ENCODE results near the gene VPREB1. TPM values are rescaled to one million over a fixed set of nuclear protein-coding genes. Genes with fewer than 3 reads are reported as not detected.
A peak's percentile ranks its signal among the peaks of the same experiment; 100 is the strongest.
"Not testable (repeated sequence)": the region's sequence is repeated elsewhere in the genome, so short reads cannot be mapped to it uniquely, and the experiment has no call there.

Gene VPREB1
- total RNA-seq, 1 donor from 2014 or later = not detected

- TF ChIP-seq CTCF (conservative IDR thresholded peaks at IDR 0.05) = no peak
- H3K27ac Mint-ChIP-seq (ENCODE audit: unreplicated experiment) = no peak overlapping the region
- H3K36me3 Mint-ChIP-seq (ENCODE audit: low read depth) = no peaks in the 10 kb centered on the region
- no peaks in the 10 kb centered on the region for H3K4me1 Mint-ChIP-seq
- no peak overlapping the region for H3K4me3 Mint-ChIP-seq
- DNase-seq (ENCODE audit: low read depth, low spot score) = no peak
- peaks cover 99% of the 10 kb centered on the region for H3K27me3 Mint-ChIP-seq (ENCODE audit: low read depth)
- H3K9me3 Mint-ChIP-seq = no peaks in the 10 kb centered on the region
Measured at GRCh38 chr22:22201930-22202343, 42.6 kb upstream of the VPREB1 start.

GRCh38 chr22:22203048-22203971 lies 41.3 kb upstream of the VPREB1 start:
- H3K27me3 Mint-ChIP-seq (ENCODE audit: low read depth) = peaks cover 99% of the 10 kb centered on the region
- TF ChIP-seq CTCF (conservative IDR thresholded peaks at IDR 0.05) = no peak
- no peaks in the 10 kb centered on the region for H3K9me3 Mint-ChIP-seq
- H3K27ac Mint-ChIP-seq (ENCODE audit: unreplicated experiment) = no peak overlapping the region
- no peak overlapping the region for H3K4me3 Mint-ChIP-seq
- H3K36me3 Mint-ChIP-seq (ENCODE audit: low read depth) = no peaks in the 10 kb centered on the region
- no peak for DNase-seq (ENCODE audit: low read depth, low spot score)
- H3K4me1 Mint-ChIP-seq = no peaks in the 10 kb centered on the region

- H3K36me3 Mint-ChIP-seq (ENCODE audit: low read depth) = no peaks in the 10 kb centered on the region
- H3K9me3 Mint-ChIP-seq = no peaks in the 10 kb centered on the region
- H3K27me3 Mint-ChIP-seq (ENCODE audit: low read depth) = peaks cover 93% of the 10 kb centered on the region
- peak; percentile 73 for TF ChIP-seq CTCF (conservative IDR thresholded peaks at IDR 0.05)
- no peaks in the 10 kb centered on the region for H3K4me1 Mint-ChIP-seq
- peak; percentile 73 for DNase-seq (ENCODE audit: low read depth, low spot score)
- no peak overlapping the region for H3K4me3 Mint-ChIP-seq
- H3K27ac Mint-ChIP-seq (ENCODE audit: unreplicated experiment) = no peak overlapping the region
Measured at GRCh38 chr22:22207845-22208564, 36.6 kb upstream of the VPREB1 start.

- H3K27me3 Mint-ChIP-seq (ENCODE audit: low read depth) = peaks cover 93% of the 10 kb centered on the region
Measured at GRCh38 chr22:22208652-22209051, 35.9 kb upstream of the VPREB1 start.

GRCh38 chr22:22209080-22209640 lies 35.4 kb upstream of the VPREB1 start:
- H3K27me3 Mint-ChIP-seq (ENCODE audit: low read depth) = peaks cover 91% of the 10 kb centered on the region

More at GRCh38 chr22:22208652-22209051, 35.9 kb upstream of the VPREB1 start:
- Mint-ChIP-seq H3K36me3 (ENCODE audit: low read depth) (no peaks in the 10 kb centered on the region), H3K4me1 (no peaks in the 10 kb centered on the region), H3K27ac (ENCODE audit: unreplicated experiment) (no peak overlapping the region), H3K4me3 (no peak overlapping the region), H3K9me3 (no peaks in the 10 kb centered on the region)
- DNase-seq (ENCODE audit: low read depth, low spot score) = no peak
- TF ChIP-seq CTCF (conservative IDR thresholded peaks at IDR 0.05) = no peak

More at GRCh38 chr22:22209080-22209640, 35.4 kb upstream of the VPREB1 start:
- not testable (repeated sequence) for H3K27ac Mint-ChIP-seq (ENCODE audit: unreplicated experiment); H3K9me3 Mint-ChIP-seq; DNase-seq (ENCODE audit: low read depth, low spot score); H3K4me1 Mint-ChIP-seq; H3K36me3 Mint-ChIP-seq (ENCODE audit: low read depth); H3K4me3 Mint-ChIP-seq

All from neural crest cell (in vitro differentiated cells).